Ovary (tissue), 9 donors: ENCODE measurements around the gene ADD1. TPM values are rescaled to one million over a fixed set of nuclear protein-coding genes. Genes with fewer than 3 reads are reported as not detected.
"Not testable (repeated sequence)": the region's sequence is repeated elsewhere in the genome, so short reads cannot be mapped to it uniquely, and the experiment has no call there.

Experiments
- DNase-seq, 5 donors: peaks; one replicate each; pipeline ENCODE4 v3.0.0-alpha.2; 2019 to 2020
- H3K27ac ChIP-seq, 2 donors: fragments of 200-600 bp; one replicate each; pipeline versions ENCODE4 v1.5.1 to v1.8.0; 2019 to 2022
- H3K27me3 ChIP-seq: fragments of 200-600 bp; one replicate; pipeline ENCODE4 v1.8.0; 2022
- H3K36me3 ChIP-seq: fragments of 200-600 bp; sonication (generic); one replicate; pipeline ENCODE4 v1.5.1; 2019
- H3K4me1 ChIP-seq: one replicate; pipeline ENCODE4 v1.8.1; 2013; ENCODE audit warnings: mild to moderate bottlenecking, moderate library complexity; ENCODE audit not compliant: insufficient read depth
- H3K4me3 ChIP-seq: fragments of 200-600 bp; sonication (generic); one replicate; pipeline ENCODE4 v1.5.1; 2017
- H3K9me3 ChIP-seq, 2 donors: fragments of 200-600 bp in 1 of 2; sonication (generic) in 1 of 2; one replicate each; pipeline versions ENCODE4 v1.5.1 to v1.8.1; 2013 to 2019; ENCODE audit warnings: mild to moderate bottlenecking in 1 of 2, moderate library complexity in 1 of 2
- EP300 ChIP-seq: sonication (generic); formaldehyde crosslinking; IDR thresholded peaks from one replicate; pipeline ENCODE4 v1.6.1; 2017; ENCODE audit warnings: antibody characterized with exemption
- POLR2A ChIP-seq: fragments of 450-650 bp; IDR thresholded peaks from one replicate; pipeline ENCODE4 v1.6.1; 2017; ENCODE audit warnings: antibody characterized with exemption, mild to moderate bottlenecking, moderate library complexity
- WGBS, 3 donors: extraction: QIAGEN DNeasy Blood & Tissue Kit in 1 of 3; methylation state at CpG; one replicate each; pipeline versions ENCODE4 v1.1.5 to v1.1.7; 2013 to 2017; 5-methylcytosine and 5-hydroxymethylcytosine counted together
- intact Hi-C, 4 donors: fragments of 100-400 bp; cut with DNase I; formaldehyde crosslinking; loops; one replicate each; pipeline versions ENCODE4 v1.11.0 to v1.15.1; 2022 to 2023
- polyA plus RNA-seq, 2 donors: library from polyadenylated mRNA; stranded (reverse); fragments of 200-250 nt in 1 of 2; fragments of 350-450 nt in 1 of 2; fragmentation: Illumina TruSeq in 1 of 2; extraction: RNeasy Lipid Tissue Mini Kit (QIAGEN cat#74804) in 1 of 2; gene quantifications; one replicate each; pipeline ENCODE4 v1.2.3, GENCODE V29; 2013 to 2014
- total RNA-seq, 7 donors: library from RNA; depleted of rRNA in 2 of 7; stranded (reverse); fragments of >200 nt in 2 of 7; fragmentation: NEBNext Ultra II Directional in 3 of 7; extraction: Animal tissue kit (Norgen Biotek cat#: 25700) in 3 of 7; gene quantifications; one replicate each; pipeline versions ENCODE4 v1.1.0 to v1.2.4, GENCODE V29; 2016 to 2023
- TF ChIP-seq, protein P1 (sequence below), 3 donors: fragments of 450-650 bp in 2 of 3; fragments of 200-600 bp in 1 of 3; IDR thresholded peaks; one replicate each; pipeline versions ENCODE4 v1.5.1 to v1.8.0; 2016 to 2022; ENCODE audit warnings: antibody characterized with exemption in 3 of 3, mild to moderate bottlenecking in 1 of 3
- donor health status: DM: no; HTN: no; CAD: no; lungs with moderate emphysema.
- donor health status: DM: no; HTN: no; CAD: no.
- donor health status: Bipolar disorder and iron deficiency.
- donor health status: DM: yes; HTN: yes; CAD: no.
- donor health status: DM: no; HTN: no; CAD: no.
- donor health status: DM: yes; HTN: yes; CAD: no.

Gene ADD1
- total and polyA plus RNA-seq, 9 donors: 166 to 447 (median 365) TPM

DNA sequence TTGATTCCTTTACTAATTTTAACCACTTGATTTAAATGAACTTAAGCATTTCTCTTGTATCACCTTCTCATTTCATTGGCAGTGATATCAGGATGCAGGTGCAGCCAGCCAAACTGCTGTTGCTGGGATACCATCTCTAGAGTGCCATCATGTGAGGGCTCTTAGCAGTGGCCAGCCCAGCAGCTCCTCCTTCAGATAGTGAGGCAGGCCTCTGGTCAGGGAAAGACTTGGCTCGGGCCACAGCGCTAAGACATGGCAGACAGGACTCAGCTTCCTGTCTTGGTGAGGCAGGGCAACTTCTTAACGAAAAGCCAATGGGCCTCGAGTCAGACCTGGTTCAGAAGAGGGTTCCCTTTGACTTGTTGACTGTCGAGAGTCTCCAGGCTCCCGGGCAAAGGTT, 69.5 kb downstream of the ADD1 start:
- H3K27me3 ChIP-seq: no peaks in the 10 kb centered on the region
- H3K4me1 ChIP-seq: no peaks in the 10 kb centered on the region
- DNase-seq: no peak
- whole genome bisulfite sequencing, 3 donors: 87 to 93% (median 88%) methylated on average over 6 of the region's 6 CpGs
- intact Hi-C loops: loop anchor here in 1 of 4 donors (10.0 kb wide), 1 partner anchor 48 kb away; no protein-coding TSS in a partner anchor
- no peak for TF ChIP-seq POLR2A
- TF ChIP-seq, protein P1, sequence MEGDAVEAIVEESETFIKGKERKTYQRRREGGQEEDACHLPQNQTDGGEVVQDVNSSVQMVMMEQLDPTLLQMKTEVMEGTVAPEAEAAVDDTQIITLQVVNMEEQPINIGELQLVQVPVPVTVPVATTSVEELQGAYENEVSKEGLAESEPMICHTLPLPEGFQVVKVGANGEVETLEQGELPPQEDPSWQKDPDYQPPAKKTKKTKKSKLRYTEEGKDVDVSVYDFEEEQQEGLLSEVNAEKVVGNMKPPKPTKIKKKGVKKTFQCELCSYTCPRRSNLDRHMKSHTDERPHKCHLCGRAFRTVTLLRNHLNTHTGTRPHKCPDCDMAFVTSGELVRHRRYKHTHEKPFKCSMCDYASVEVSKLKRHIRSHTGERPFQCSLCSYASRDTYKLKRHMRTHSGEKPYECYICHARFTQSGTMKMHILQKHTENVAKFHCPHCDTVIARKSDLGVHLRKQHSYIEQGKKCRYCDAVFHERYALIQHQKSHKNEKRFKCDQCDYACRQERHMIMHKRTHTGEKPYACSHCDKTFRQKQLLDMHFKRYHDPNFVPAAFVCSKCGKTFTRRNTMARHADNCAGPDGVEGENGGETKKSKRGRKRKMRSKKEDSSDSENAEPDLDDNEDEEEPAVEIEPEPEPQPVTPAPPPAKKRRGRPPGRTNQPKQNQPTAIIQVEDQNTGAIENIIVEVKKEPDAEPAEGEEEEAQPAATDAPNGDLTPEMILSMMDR (IDR thresholded peaks at IDR 0.05): no peak
- TF ChIP-seq EP300: no peak
- H3K27ac ChIP-seq: no peak overlapping the region
- no peaks in the 10 kb centered on the region for H3K36me3 ChIP-seq
- no peaks in the 10 kb centered on the region for H3K9me3 ChIP-seq
- no peak overlapping the region for H3K4me3 ChIP-seq

DNA sequence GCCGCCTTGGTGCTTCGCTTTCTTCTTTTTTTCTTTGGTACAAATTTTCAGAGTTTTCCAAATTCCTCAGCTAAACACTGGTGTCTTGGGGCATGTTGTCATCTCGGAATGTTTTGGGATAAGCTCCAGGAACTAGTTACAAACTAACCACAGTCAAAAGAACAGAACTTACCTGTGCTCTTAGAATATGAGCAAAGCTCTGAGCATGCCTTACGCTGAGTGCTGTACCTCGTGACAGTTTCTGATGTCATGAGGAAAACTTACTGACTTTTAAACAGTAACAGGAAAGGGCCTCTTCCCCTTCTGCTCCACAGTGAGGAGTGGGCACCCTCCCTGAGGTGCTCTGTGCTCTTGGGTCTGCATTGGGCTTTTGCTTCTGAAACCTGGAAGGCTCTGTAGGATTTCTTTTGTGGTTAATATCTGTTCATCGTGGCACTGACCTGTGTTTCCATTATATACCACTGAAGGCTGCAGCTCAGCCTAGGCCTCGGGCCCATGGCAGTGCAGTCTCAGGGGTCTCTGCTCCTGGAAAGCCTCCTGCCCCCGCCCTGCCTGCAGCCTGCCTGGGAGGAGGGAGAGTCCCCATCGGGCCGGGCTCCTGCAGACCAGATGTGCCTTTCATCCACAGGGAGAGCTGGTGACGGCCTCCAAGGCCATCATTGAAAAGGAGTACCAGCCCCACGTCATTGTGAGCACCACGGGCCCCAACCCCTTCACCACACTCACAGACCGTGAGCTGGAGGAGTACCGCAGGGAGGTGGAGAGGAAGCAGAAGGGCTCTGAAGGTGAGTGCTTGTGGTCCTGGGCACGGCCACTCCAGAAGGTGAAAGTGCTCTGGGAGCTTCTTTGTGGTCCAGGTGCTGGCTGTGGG, 70.8 kb downstream of the ADD1 start:
- intact Hi-C loops: loop anchor here in 1 of 4 donors (10.0 kb wide), 1 partner anchor 50 kb away; no protein-coding TSS in a partner anchor
- Histone ChIP-seq H3K27me3 (no peaks in the 10 kb centered on the region), H3K9me3 (no peaks in the 10 kb centered on the region), H3K4me1 (no peaks in the 10 kb centered on the region), H3K4me3 (no peak overlapping the region), H3K36me3 (no peaks in the 10 kb centered on the region), H3K27ac (no peak overlapping the region)
- peak in 1 of 5 donors; percentile 25 for DNase-seq
- 64 to 77% (median 76%) methylated on average over 16 of the region's 16 CpGs for WGBS, 3 donors
- TF ChIP-seq EP300 (no peak), POLR2A (no peak)
- TF ChIP-seq, protein P1 (IDR thresholded peaks at IDR 0.05): no peak

DNA sequence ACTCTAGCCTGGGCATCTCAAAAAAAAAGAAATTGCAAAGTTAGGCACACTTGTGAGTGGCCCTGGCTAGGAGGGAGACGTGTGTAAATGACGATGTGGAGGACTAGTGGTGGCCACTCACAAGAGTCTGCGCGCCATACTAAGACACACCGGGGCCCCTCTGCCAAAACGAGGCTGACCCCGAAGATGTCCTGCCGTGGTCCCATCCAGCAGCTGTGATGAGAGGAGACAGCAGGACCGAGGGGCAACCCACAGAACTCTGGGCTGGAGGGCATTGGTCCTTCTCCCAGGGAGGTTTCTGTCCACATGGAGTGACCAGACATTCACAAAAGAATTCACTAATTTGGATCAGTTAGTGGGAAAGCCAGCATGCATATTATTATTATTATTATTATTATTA, 72.1 kb downstream of the ADD1 start:
- Histone ChIP-seq H3K4me1 (no peaks in the 10 kb centered on the region), H3K36me3 (no peaks in the 10 kb centered on the region), H3K9me3 (no peaks in the 10 kb centered on the region), H3K27me3 (no peaks in the 10 kb centered on the region), H3K27ac (no peak overlapping the region), H3K4me3 (no peak overlapping the region)
- TF ChIP-seq, protein P1 (IDR thresholded peaks at IDR 0.05): no peak
- TF ChIP-seq POLR2A: no peak
- no peak for TF ChIP-seq EP300
- 83 to 92% (median 88%) methylated on average over 9 of the region's 9 CpGs for WGBS, 3 donors
- intact Hi-C loops: loop anchor here in 1 of 4 donors (10.0 kb wide), 1 partner anchor 51 kb away; no protein-coding TSS in a partner anchor
- DNase-seq: peak in 1 of 5 donors; percentile 28

DNA sequence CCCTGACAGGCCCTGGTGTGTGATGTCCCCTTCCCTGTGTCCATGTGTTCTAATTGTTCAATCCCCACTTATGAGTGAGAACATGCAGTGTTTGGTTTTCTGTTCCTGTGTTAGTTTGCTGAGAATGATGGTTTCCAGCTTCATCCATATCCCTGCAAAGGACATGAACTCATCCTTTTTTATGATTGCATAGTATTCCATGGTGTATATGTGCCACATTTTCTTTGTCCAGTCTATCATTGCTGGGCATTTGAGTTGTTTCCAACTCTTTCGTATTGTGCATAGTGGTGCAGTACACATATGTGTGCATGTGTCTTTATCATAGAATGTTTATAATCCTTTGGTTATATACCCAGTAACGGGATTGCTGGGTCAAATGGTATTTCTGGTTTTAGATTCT, 73.1 kb downstream of the ADD1 start:
- not testable (repeated sequence) for H3K27me3 ChIP-seq, H3K4me1 ChIP-seq, DNase-seq, H3K36me3 ChIP-seq, H3K4me3 ChIP-seq, H3K27ac ChIP-seq, H3K9me3 ChIP-seq
- intact Hi-C loops: loop anchor here in 1 of 4 donors (10.0 kb wide), 1 partner anchor 52 kb away; no protein-coding TSS in a partner anchor
- WGBS, 3 donors: 95 to 98% (median 97%) methylated on average over 2 of the region's 2 CpGs

DNA sequence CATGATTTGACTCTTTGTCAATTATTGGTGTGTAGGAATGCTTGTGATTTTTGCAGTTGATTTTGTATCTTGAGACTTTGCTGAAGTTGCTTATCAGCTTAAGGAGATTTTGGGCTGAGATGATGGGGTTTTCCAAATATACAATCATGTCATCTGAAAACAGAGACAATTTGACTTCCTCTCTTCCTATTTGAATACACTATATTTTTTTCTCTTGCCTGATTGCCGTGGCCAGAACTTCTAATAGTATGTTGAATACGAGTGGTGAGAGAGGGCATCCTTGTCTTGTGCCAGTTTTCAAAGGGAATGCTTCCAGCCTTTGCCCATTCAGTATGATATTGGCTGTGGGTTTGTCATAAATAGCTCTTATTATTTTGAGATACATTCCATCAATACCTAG, 74.7 kb downstream of the ADD1 start:
- not testable (repeated sequence) for H3K36me3 ChIP-seq, H3K4me1 ChIP-seq, H3K9me3 ChIP-seq, DNase-seq, H3K27me3 ChIP-seq, H3K4me3 ChIP-seq, H3K27ac ChIP-seq
- 84 to 94% (median 92%) methylated on average over 2 of the region's 2 CpGs for WGBS, 3 donors
- intact Hi-C loops: loop anchor here in 1 of 4 donors (10.0 kb wide), 1 partner anchor 53 kb away; no protein-coding TSS in a partner anchor

DNA sequence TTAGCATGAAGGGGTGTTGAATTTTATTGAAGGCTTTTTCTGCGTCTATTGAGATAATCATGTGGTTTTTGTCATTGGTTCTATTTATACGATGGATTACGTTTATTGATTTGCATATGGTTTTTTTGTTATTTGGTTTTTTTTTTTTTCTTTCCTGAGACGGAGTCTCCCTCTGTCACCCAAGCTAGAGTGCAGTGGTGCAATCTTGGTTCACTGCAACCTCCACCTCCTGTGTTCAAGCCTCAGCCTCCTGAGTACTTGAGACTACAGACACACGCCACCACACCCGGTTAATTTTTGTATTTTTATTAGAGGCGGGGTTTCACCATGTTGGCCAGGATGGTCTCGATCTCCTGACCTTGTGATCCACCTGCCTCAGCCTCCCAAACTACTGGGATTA, 75.1 kb downstream of the ADD1 start:
- WGBS, 3 donors: 95 to 96% (median 96%) methylated on average over 8 of the region's 8 CpGs
- intact Hi-C loops: loop anchor here in 1 of 4 donors (10.0 kb wide), 1 partner anchor 54 kb away; no protein-coding TSS in a partner anchor
- H3K27me3 ChIP-seq, H3K27ac ChIP-seq, H3K9me3 ChIP-seq, H3K4me3 ChIP-seq, H3K36me3 ChIP-seq, H3K4me1 ChIP-seq: not testable (repeated sequence)
- DNase-seq: peak in 1 of 5 donors; percentile 4

DNA sequence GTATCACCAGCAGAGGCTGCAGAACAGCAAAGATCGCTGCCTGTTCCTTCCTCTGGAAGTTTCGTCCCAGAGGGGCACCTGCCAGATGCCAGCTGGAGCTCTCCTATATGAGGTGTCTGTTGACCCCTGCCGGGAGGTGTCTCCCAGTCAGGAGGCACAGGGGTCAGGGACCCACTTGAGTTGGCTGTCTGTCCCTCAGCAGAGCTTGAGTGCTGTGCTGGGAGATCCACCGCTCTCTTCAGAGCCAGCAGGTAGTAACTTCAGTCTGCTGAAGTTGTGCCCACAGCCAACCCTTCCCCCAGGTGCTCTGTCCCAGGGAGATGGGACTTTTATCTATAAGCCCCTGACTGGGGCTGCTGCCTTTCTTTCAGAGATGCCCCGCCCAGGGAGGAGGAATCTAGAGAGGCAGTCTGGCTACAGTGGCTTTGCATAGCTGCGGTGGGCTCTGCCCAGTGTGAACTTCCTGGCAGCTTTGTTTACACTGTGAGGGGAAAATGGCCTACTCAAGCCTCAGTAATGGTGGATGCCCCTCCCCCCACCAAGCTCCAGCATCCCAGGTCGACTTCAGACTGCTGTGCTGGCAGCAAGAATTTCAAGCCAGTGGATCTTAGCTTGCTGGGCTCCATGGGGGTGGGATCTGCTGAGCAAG, 78.9 kb downstream of the ADD1 start:
- intact Hi-C loops, H3K27ac ChIP-seq, H3K9me3 ChIP-seq, H3K4me3 ChIP-seq, H3K27me3 ChIP-seq, H3K36me3 ChIP-seq, H3K4me1 ChIP-seq: not testable (repeated sequence)
- 59 to 69% (median 60%) methylated on average over 7 of the region's 7 CpGs for WGBS, 3 donors
- peak in 1 of 5 donors; percentile 16 for DNase-seq
